ENCODE results near the gene LCN12.
"Not testable (repeated sequence)": the region's sequence is repeated elsewhere in the genome, so short reads cannot be mapped to it uniquely, and the experiment has no call there.

Gene LCN12

GRCh38 chr9:136992819-136993369 is 40.8 kb downstream of the LCN12 start:
- ATAC-seq (no peak), DNase-seq (ENCODE audit: low spot score in 2 of 2) (no peak)
- Mint-ChIP-seq H3K27ac (peak overlapping the region; percentile 83), H3K9me3 (no peaks in the 10 kb centered on the region), H3K36me3 (peaks cover 20% of the 10 kb centered on the region), H3K4me3 (peak overlapping the region; percentile 79), H3K4me1 (peaks cover 43% of the 10 kb centered on the region)

GRCh38 chr9:136994180-136994887 is 42.3 kb downstream of the LCN12 start:
- peak overlapping the region; percentile 61 for H3K27ac Mint-ChIP-seq

GRCh38 chr9:136994888-136995230 is 42.8 kb downstream of the LCN12 start:
- Mint-ChIP-seq H3K36me3 (peaks cover 26% of the 10 kb centered on the region), H3K4me1 (peaks cover 61% of the 10 kb centered on the region), H3K27ac (no peak overlapping the region), H3K4me3 (no peak overlapping the region), H3K9me3 (no peaks in the 10 kb centered on the region)
- DNase-seq (ENCODE audit: low spot score in 2 of 2) = peak in 1 of 2 donors; percentile 48
- no peak for ATAC-seq

More at GRCh38 chr9:136994180-136994887, 42.3 kb downstream of the LCN12 start:
- DNase-seq (ENCODE audit: low spot score in 2 of 2) = no peak
- Mint-ChIP-seq H3K4me1 (peaks cover 56% of the 10 kb centered on the region), H3K36me3 (peaks cover 26% of the 10 kb centered on the region), H3K9me3 (no peaks in the 10 kb centered on the region), H3K4me3 (peak overlapping the region; percentile 79)
- ATAC-seq = no peak

GRCh38 chr9:136995362-136995761 is 43.3 kb downstream of the LCN12 start:
- ATAC-seq (no peak), DNase-seq (ENCODE audit: low spot score in 2 of 2) (no peak)
- H3K9me3 Mint-ChIP-seq = no peaks in the 10 kb centered on the region
- no peak overlapping the region for H3K27ac Mint-ChIP-seq
- H3K4me1 Mint-ChIP-seq = peaks cover 66% of the 10 kb centered on the region
- no peak overlapping the region for H3K4me3 Mint-ChIP-seq
- H3K36me3 Mint-ChIP-seq = peaks cover 31% of the 10 kb centered on the region

- peaks cover 67% of the 10 kb centered on the region for H3K4me1 Mint-ChIP-seq
- peak overlapping the region; percentile 58 for H3K27ac Mint-ChIP-seq
- H3K9me3 Mint-ChIP-seq = no peaks in the 10 kb centered on the region
- ATAC-seq (no peak), DNase-seq (ENCODE audit: low spot score in 2 of 2) (no peak)
- H3K36me3 Mint-ChIP-seq = peaks cover 33% of the 10 kb centered on the region
- H3K4me3 Mint-ChIP-seq = peak overlapping the region; percentile 69
Measured at GRCh38 chr9:136995772-136996311, 43.8 kb downstream of the LCN12 start.

- no peak for ATAC-seq
- DNase-seq (ENCODE audit: low spot score in 2 of 2) = peak in 1 of 2 donors; percentile 75
- Mint-ChIP-seq H3K4me1 (peaks cover 60% of the 10 kb centered on the region), H3K9me3 (no peaks in the 10 kb centered on the region), H3K4me3 (peak within 1 kb of the TSS; percentile 69), H3K36me3 (peaks cover 29% of the 10 kb centered on the region), H3K27ac (peak within 1 kb of the TSS; percentile 90)
Measured at GRCh38 chr9:136996361-136997292, 44.6 kb downstream of the LCN12 start, which contains the start of gene CLIC3. TSS of gene CLIC3 (minus strand) at chr9:136996568. CDS start at chr9:136996543, 25 bp downstream.

- ATAC-seq = no peak
- H3K27ac Mint-ChIP-seq = peak overlapping the region; percentile 90
- H3K36me3 Mint-ChIP-seq = peaks cover 27% of the 10 kb centered on the region
- DNase-seq (ENCODE audit: low spot score in 2 of 2) = no peak
- H3K9me3 Mint-ChIP-seq = no peaks in the 10 kb centered on the region
- peaks cover 59% of the 10 kb centered on the region for H3K4me1 Mint-ChIP-seq
- peak overlapping the region; percentile 69 for H3K4me3 Mint-ChIP-seq
Measured at GRCh38 chr9:136997371-136997770, 45.3 kb downstream of the LCN12 start.

GRCh38 chr9:136997830-136998234 is 45.8 kb downstream of the LCN12 start:
- H3K9me3 Mint-ChIP-seq = no peaks in the 10 kb centered on the region
- peaks cover 59% of the 10 kb centered on the region for H3K4me1 Mint-ChIP-seq
- DNase-seq (ENCODE audit: low spot score in 2 of 2) (no peak), ATAC-seq (peak; percentile 9)
- H3K36me3 Mint-ChIP-seq = peaks cover 27% of the 10 kb centered on the region
- peak overlapping the region; percentile 69 for H3K4me3 Mint-ChIP-seq
- peak overlapping the region; percentile 90 for H3K27ac Mint-ChIP-seq

- ATAC-seq (peak; percentile 88), DNase-seq (ENCODE audit: low spot score in 2 of 2) (peak in 1 of 2 donors; percentile 83)
- Mint-ChIP-seq H3K4me3 (peak overlapping the region; percentile 49), H3K27ac (peak overlapping the region; percentile 51), H3K4me1 (peaks cover 56% of the 10 kb centered on the region), H3K9me3 (no peaks in the 10 kb centered on the region), H3K36me3 (peaks cover 19% of the 10 kb centered on the region)
Measured at GRCh38 chr9:137000177-137000930, 48.3 kb downstream of the LCN12 start.

- Mint-ChIP-seq H3K27ac (no peak overlapping the region), H3K4me1 (peaks cover 58% of the 10 kb centered on the region), H3K4me3 (no peak overlapping the region), H3K9me3 (no peaks in the 10 kb centered on the region), H3K36me3 (peaks cover 27% of the 10 kb centered on the region)
- DNase-seq (ENCODE audit: low spot score in 2 of 2) (no peak), ATAC-seq (no peak)
Measured at GRCh38 chr9:137001857-137002645, 50.0 kb downstream of the LCN12 start.

- Mint-ChIP-seq H3K27ac (no peak overlapping the region), H3K4me3 (no peak overlapping the region), H3K9me3 (no peaks in the 10 kb centered on the region), H3K36me3 (peaks cover 23% of the 10 kb centered on the region), H3K4me1 (peaks cover 54% of the 10 kb centered on the region)
- DNase-seq (ENCODE audit: low spot score in 2 of 2) = no peak
- ATAC-seq = no peak
Measured at GRCh38 chr9:137002646-137003041, 50.6 kb downstream of the LCN12 start.

GRCh38 chr9:137004285-137004684 is 52.2 kb downstream of the LCN12 start:
- not testable (repeated sequence) for H3K4me3 Mint-ChIP-seq, H3K27ac Mint-ChIP-seq, ATAC-seq, H3K9me3 Mint-ChIP-seq
- H3K36me3 Mint-ChIP-seq = peaks cover 15% of the 10 kb centered on the region
- peaks cover 39% of the 10 kb centered on the region for H3K4me1 Mint-ChIP-seq
- DNase-seq (ENCODE audit: low spot score in 2 of 2) = peak in 1 of 2 donors; percentile 65

Measured in stimulated activated effector memory CD8-positive, alpha-beta T cell treated with anti-CD3 and anti-CD28 coated beads, Interleukin-12 subunit alpha, Interleukin-12 subunit beta, amount 100 ng/mL, for 72 hours (primary cell).